ENCODE results near the gene MTHFSD.

The MTHFSD gene

GRCh38 chr16:86550281-86550680, 4.8 kb downstream of the MTHFSD start:
- TF ChIP-seq, protein P1, sequence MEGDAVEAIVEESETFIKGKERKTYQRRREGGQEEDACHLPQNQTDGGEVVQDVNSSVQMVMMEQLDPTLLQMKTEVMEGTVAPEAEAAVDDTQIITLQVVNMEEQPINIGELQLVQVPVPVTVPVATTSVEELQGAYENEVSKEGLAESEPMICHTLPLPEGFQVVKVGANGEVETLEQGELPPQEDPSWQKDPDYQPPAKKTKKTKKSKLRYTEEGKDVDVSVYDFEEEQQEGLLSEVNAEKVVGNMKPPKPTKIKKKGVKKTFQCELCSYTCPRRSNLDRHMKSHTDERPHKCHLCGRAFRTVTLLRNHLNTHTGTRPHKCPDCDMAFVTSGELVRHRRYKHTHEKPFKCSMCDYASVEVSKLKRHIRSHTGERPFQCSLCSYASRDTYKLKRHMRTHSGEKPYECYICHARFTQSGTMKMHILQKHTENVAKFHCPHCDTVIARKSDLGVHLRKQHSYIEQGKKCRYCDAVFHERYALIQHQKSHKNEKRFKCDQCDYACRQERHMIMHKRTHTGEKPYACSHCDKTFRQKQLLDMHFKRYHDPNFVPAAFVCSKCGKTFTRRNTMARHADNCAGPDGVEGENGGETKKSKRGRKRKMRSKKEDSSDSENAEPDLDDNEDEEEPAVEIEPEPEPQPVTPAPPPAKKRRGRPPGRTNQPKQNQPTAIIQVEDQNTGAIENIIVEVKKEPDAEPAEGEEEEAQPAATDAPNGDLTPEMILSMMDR (IDR thresholded peaks at IDR 0.05; ENCODE audit: insufficient read depth, low read length, missing control alignments) = no peak

DNA sequence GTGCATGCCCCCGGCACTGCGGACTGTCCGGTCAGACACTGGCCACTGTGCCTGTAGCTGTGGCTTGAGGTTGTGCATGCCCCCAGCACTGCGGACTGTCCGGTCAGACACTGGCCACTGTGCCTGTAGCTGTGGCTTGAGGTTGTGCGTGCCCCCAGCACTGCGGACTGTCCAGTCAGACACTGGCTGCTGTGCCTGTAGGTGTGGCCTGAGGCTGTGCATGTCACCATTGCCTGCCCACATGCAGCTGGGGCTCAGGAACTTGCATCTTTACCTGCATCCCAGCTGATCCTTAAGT, 5.2 kb downstream of the MTHFSD start:
- H3K4me3 ChIP-seq (ENCODE audit: low read depth, low read length) = no peak overlapping the region
- CTCF ChIA-PET = interaction anchor here (1.2 kb wide), 1 partner anchor 15 kb away, joined by 4 read pairs; no protein-coding TSS in a partner anchor
- DNase-seq (ENCODE audit: low read depth, low spot score) = no peak
- TF ChIP-seq, protein P1 (IDR thresholded peaks at IDR 0.05; ENCODE audit: insufficient read depth, low read length, missing control alignments) = no peak
- POLR2A ChIA-PET = no interaction called here

More at GRCh38 chr16:86550281-86550680, 4.8 kb downstream of the MTHFSD start:
- no peak overlapping the region for H3K4me3 ChIP-seq (ENCODE audit: low read depth, low read length)
- ChIA-PET POLR2A (no interaction called here), CTCF (interaction anchor here (0.7 to 1.4 kb wide), 3 partner anchors 14 to 729 kb away, joined by 3 to 4 read pairs (median 3); no protein-coding TSS in a partner anchor)
- no peak for DNase-seq (ENCODE audit: low read depth, low spot score)

DNA sequence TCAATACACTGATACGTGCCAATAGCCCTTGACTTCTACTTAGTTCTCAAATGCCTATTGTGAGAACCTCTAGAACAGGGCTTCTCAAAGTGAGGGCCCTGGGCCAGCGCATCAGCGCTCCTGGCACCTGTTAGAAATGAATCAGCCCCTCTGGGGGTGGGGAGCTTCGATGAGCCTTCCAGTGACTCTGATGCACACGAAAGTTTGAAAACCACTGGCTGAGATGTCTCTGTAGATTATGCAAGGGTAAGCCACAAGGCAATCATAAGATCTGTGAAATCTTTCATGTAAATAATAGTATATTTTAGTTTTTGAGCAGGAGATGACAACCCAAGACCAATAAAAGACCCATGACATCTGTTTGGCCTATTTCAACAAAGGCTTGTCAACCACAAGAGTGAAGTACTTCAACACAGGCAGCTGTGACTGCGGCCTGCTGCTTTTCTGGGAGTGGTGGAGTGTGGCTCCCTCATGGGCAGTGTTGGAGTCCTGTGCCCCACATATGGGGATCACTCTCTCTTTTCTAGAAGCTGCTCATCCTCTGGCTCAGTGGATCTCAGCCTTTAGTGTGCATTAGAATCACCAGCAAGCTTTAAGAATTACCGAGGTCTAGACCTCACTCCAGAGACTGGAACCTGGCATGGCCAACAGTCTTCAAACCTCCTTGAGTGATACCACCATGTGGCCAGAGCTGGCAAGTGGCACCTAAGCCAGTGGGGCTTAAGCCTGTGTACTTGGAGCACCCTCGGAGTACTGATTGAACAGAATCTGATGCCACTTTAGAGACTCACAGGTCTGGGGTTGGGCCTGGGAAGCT, 5.8 kb downstream of the MTHFSD start:
- POLR2A ChIA-PET = interaction anchor here (0.6 kb wide), 1 partner anchor 1033 kb away, joined by 3 read pairs; no protein-coding TSS in a partner anchor
- CTCF ChIA-PET = interaction anchor here (1.2 kb wide), 1 partner anchor 15 kb away, joined by 4 read pairs; no protein-coding TSS in a partner anchor
- TF ChIP-seq, protein P1 (IDR thresholded peaks at IDR 0.05; ENCODE audit: insufficient read depth, low read length, missing control alignments) = no peak
- H3K4me3 ChIP-seq (ENCODE audit: low read depth, low read length) = no peak overlapping the region
- no peak for DNase-seq (ENCODE audit: low read depth, low spot score)

DNA sequence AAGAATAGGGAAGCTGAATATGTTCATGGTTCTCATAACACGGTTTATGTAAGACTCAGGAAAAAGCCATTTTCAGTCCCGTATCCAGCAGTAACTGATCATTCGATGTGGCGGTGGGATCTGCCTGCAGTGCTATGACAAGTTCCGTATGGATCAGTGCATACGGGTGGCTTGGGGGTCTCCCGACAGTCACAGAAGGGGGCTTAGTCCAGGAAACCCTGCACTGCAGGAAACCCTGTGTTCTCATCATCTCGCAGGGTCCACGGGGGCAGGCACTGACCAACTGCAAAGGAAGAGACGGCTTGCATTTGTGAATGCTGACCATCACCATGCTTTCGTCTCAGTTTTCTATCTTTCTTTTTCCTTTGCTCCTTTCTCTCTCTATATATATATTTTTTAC, 7.7 kb downstream of the MTHFSD start:
- DNase-seq (ENCODE audit: low read depth, low spot score) = no peak
- POLR2A ChIA-PET = no interaction called here
- CTCF ChIA-PET = interaction anchor here (1.5 kb wide), 1 partner anchor 27 kb away, joined by 4 read pairs; no protein-coding TSS in a partner anchor
- TF ChIP-seq, protein P1 (IDR thresholded peaks at IDR 0.05; ENCODE audit: insufficient read depth, low read length, missing control alignments) = no peak
- H3K4me3 ChIP-seq (ENCODE audit: low read depth, low read length) = no peak overlapping the region

DNA sequence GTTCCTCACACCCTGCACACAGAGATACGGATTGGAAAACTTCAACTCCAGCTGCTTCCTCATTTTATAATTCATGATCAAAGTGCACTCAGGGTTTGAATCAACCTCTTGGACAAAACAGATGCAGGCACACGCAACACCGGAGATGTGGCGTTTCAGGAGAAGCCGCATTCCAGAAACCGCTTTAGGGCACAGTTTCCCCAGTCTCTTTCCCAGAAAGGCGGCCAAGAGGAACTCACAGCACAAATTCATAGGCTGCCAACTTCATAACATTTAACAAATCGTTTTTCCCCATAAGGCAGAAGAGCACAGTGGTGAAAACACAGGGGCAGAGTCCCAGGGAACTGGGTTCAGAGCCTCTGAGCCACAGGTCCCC, 8.4 kb downstream of the MTHFSD start:
- H3K4me3 ChIP-seq (ENCODE audit: low read depth, low read length) = no peak overlapping the region
- POLR2A ChIA-PET = no interaction called here
- TF ChIP-seq, protein P1 (IDR thresholded peaks at IDR 0.05; ENCODE audit: insufficient read depth, low read length, missing control alignments) = no peak
- CTCF ChIA-PET = interaction anchor here (1.5 kb wide), 1 partner anchor 26 kb away, joined by 4 read pairs; no protein-coding TSS in a partner anchor
- DNase-seq (ENCODE audit: low read depth, low spot score) = no peak

GRCh38 chr16:86545954-86546637, 8.9 kb downstream of the MTHFSD start:
- no peak for DNase-seq (ENCODE audit: low read depth, low spot score)
- no peak overlapping the region for H3K4me3 ChIP-seq (ENCODE audit: low read depth, low read length)
- CTCF ChIA-PET = interaction anchor here (1.5 kb wide), 1 partner anchor 26 kb away, joined by 4 read pairs; no protein-coding TSS in a partner anchor
- POLR2A ChIA-PET = no interaction called here
- TF ChIP-seq, protein P1 (IDR thresholded peaks at IDR 0.05; ENCODE audit: insufficient read depth, low read length, missing control alignments) = no peak

All from AG04449 (cell line).